Jurkat, Clone E6-1 (cell line): Measurements from ENCODE around the gene BRSK2.

Source experiments
- DNase-seq: peaks from one replicate; pipeline ENCODE4 v3.0.0-alpha.2; 2011; ENCODE audit warnings: low read depth, low spot score
- H3K4me3 ChIP-seq: 2 replicates; pipeline ENCODE4 v1.5.1; 2011; ENCODE audit warnings: mild to moderate bottlenecking, low read length, control low read depth, moderate library complexity

The BRSK2 gene

GRCh38 chr11:1470681-1471611 lies 81.2 kb downstream of the BRSK2 start:
- DNase-seq: no peak
- no peak overlapping the region for H3K4me3 ChIP-seq

GRCh38 chr11:1471736-1472135 lies 82.0 kb downstream of the BRSK2 start:
- no peak overlapping the region for H3K4me3 ChIP-seq
- DNase-seq: no peak

GRCh38 chr11:1472180-1473005 lies 82.7 kb downstream of the BRSK2 start:
- no peak for DNase-seq
- no peak overlapping the region for H3K4me3 ChIP-seq

DNA sequence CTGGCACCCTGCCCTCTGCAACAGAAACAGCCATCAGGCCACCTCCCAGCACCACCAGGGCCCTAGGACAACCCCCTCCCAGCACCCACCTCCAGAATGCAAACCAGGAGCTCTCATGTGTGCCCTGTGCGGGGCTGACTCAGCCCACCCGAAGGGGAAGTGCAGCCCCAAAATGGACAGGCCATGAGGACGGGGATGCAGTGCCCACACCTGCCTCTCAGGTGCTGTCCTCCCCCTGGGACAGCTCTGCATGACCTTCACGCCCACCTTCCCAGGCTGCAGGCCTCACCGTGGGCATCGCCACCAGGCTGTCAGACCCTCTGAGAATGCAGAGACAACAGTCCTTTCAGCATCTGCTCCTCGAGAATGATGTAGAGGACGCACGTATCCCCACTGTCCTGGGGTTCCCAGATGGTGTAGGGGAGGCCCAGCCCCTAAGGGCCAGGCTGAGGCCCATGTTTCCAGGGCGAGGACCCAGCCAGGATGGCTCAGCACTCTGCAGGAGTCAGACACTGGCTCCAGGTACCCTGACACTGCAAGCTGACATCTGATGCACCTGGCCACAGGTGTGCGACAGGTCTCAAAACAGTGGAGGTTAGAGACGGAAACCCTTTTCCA lies 83.4 kb downstream of the BRSK2 start:
- DNase-seq: no peak
- H3K4me3 ChIP-seq: no peak overlapping the region

GRCh38 chr11:1473786-1474185 lies 84.1 kb downstream of the BRSK2 start:
- no peak overlapping the region for H3K4me3 ChIP-seq
- no peak for DNase-seq

- H3K4me3 ChIP-seq: no peak overlapping the region
- DNase-seq: no peak
Measured at GRCh38 chr11:1475841-1476240, 86.1 kb downstream of the BRSK2 start.

- DNase-seq: no peak
- H3K4me3 ChIP-seq: no peak overlapping the region
Measured at GRCh38 chr11:1476940-1477736, 87.4 kb downstream of the BRSK2 start.

DNA sequence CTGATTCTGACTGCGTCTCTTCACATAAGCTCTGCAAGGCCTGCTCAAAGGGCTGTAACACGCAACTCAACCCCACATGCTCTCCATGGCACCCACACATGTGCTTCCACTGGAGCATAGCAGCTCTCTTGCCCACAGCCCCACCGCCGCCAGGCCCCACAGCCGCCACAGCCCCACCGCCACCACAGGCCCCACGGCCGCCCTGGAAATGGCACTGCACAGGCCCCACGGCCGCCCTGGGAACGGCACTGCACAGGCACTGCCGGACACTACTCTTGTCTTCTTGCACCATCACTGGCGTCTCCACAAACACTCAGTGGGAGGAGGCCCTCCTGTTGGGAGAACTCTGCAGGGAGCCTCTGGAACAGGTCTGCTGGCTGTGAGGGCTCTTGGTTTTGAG lies 88.3 kb downstream of the BRSK2 start:
- no peak overlapping the region for H3K4me3 ChIP-seq
- no peak for DNase-seq

GRCh38 chr11:1478544-1478943 lies 88.8 kb downstream of the BRSK2 start:
- H3K4me3 ChIP-seq: no peak overlapping the region
- peak; percentile 85 for DNase-seq

- no peak for DNase-seq
Measured at GRCh38 chr11:1479006-1479677, 89.4 kb downstream of the BRSK2 start.

DNA sequence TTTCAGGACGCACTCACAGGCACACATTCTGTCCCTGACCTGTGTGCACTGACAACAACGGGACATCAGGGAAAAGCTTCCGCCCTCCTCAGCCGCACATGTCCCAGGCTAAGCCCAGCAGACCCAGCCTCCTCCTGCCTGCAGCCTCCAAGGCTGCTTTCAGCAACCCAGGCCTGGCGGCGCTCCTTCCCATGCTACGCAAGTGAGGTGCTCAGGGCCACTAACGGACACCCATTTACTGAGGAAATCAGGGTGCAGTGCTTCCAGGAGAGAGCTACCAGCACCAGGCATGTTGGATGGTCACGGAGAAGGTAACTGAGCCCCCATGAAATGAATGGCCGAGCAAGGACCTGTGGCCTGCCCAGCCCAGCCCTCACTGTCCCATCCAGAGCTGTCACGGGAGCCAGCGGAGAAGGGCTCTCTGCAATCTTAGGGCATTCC lies 90.0 kb downstream of the BRSK2 start:
- no peak overlapping the region for H3K4me3 ChIP-seq
- no peak for DNase-seq

More at GRCh38 chr11:1479006-1479677, 89.4 kb downstream of the BRSK2 start:
- H3K4me3 ChIP-seq: no peak overlapping the region

DNA sequence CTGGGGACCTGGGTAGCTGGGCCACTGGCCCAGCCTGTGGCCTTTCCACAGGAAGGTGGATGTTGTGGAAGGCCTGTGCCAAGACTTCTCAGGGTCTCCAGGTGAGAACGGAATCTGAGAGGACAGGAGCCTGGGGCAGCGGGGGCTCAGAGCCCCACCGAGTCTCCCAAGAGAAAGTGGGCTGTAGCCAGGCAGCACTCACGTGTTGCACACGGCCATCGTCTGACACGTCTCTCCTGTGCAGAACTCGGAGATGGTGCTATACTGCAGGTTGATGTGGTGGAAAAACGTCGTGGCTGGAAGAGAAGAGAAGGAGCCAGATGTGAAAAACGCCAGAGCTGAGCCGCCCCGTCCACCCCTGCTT lies 90.4 kb downstream of the BRSK2 start:
- DNase-seq: no peak
- H3K4me3 ChIP-seq: no peak overlapping the region

GRCh38 chr11:1480555-1481482 lies 91.1 kb downstream of the BRSK2 start:
- no peak for DNase-seq
- no peak overlapping the region for H3K4me3 ChIP-seq

DNA sequence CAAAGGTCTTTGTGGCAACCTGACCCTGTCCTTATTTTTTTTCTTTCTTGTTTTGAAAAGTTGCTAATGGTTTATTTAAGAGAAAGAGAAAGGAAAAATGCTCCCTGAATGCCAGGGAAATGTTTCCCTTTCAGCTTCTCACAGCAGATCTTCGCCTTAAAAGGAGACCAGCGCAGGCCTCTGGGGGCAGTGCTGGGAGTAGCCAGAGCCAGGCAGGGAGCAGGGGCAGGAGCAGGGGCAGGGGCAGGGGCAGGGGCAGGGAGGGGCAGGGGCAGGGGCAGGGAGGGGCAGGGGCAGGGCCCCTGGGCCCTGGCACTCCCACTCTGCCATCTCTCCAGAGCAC lies 91.7 kb downstream of the BRSK2 start:
- no peak overlapping the region for H3K4me3 ChIP-seq
- DNase-seq: no peak

GRCh38 chr11:1481861-1482441 lies 92.2 kb downstream of the BRSK2 start:
- no peak for DNase-seq
- no peak overlapping the region for H3K4me3 ChIP-seq

DNA sequence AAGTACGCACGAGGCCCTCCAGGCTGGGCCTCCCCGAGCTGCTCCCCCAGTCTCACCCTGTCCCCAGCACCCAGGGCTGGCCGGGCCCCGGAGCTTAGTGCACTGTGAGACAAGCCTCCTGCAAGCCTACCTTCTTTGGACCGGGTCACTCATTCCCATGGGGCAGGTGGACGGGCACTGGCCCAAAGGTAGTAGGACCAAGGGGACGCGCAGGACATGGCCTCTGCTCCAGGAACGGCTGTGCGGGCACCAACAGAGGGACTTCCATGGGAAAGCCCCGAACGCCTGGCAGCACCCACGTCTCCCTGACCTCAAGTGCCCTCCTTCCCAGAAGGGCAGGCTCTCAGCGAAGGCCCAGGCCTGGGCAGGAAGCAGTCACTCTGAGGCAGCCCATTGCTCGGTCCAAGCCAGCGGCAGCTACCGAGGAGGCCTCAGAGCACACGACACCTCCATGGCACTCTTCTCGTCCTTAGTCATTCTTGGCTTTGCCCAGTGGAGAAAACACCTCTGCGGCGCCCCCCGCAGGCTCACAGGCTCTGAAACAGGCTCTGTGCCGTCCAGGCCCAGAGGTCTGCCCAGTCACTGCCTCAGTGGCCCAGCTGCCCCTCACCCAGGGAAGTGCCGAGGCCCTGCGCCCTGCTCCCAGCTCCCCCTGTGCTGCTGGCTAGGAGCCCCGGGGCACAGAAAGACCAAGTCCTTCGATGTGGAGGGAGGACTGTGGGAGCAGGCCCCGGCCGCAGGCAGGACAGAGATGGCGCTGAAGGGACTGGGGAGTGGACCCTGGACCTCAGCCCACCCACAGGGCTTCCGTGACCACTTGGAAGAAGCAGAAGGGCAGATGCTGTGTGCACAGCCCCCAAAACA lies 93.1 kb downstream of the BRSK2 start:
- no peak overlapping the region for H3K4me3 ChIP-seq
- no peak for DNase-seq
